IMR-90 (cell line): Measurements from ENCODE around the gene METRNL. TPM values are rescaled to one million over a fixed set of nuclear protein-coding genes. Genes with fewer than 3 reads are reported as not detected.
"Not testable (repeated sequence)": the region's sequence is repeated elsewhere in the genome, so short reads cannot be mapped to it uniquely, and the experiment has no call there.

Source experiments
- ATAC-seq: fragments of 200-7000 bp; cut with Tn5 transposase; 2 replicates; pipeline ENCODE4 v1.9.1; 2020; ENCODE audit warnings: low read depth, mild to moderate bottlenecking, moderate library complexity
- BruUV-seq: library from RNA; stranded (reverse); fragments of 400-500 nt; replicated peaks from 2 replicates; lab custom pipeline; 2021; lab: Mats Ljungman, UMichigan
- CTCF ChIA-PET: fragments of 300-600 bp; formaldehyde crosslinking; extraction: SDS; loops from one replicate; lab custom pipeline; 2021; ENCODE audit warnings: antibody characterized with exemption; lab: Yijun Ruan, JAX
- POLR2A ChIA-PET: fragments of 300-600 bp; sonication (Branson Sonifier 250); formaldehyde crosslinking; loops from one replicate; lab custom pipeline; 2022; ENCODE audit warnings: antibody characterized with exemption; ENCODE audit not compliant: unreplicated experiment; lab: Charles Lee
- DNase-seq: peaks from one replicate; pipeline ENCODE4 v3.0.0; 2013
- H2AFZ ChIP-seq: replicated peaks from 2 replicates; pipeline ENCODE3; 2013; ENCODE audit warnings: low read length, mild to moderate bottlenecking; ENCODE audit not compliant: poor library complexity
- H2AK5ac ChIP-seq: 2 replicates; pipeline ENCODE4 v1.6.1; 2013; ENCODE audit warnings: low read depth, low read length, inconsistent platforms
- H2AK9ac ChIP-seq: replicated peaks from 2 replicates; pipeline ENCODE3; 2013; ENCODE audit warnings: mild to moderate bottlenecking, low read depth, low read length, moderate library complexity; ENCODE audit not compliant: poor library complexity
- H2BK120ac ChIP-seq: 2 replicates; pipeline ENCODE4 v1.6.1; 2013; ENCODE audit warnings: low read depth, low read length, inconsistent platforms
- H2BK15ac ChIP-seq: 3 replicates; pipeline ENCODE4 v1.6.1; 2013; ENCODE audit warnings: low read depth, low read length, inconsistent platforms
- H2BK20ac ChIP-seq: 2 replicates; pipeline ENCODE4 v1.6.1; 2013; ENCODE audit warnings: low read depth, mild to moderate bottlenecking, inconsistent platforms, low read length, moderate library complexity
- H2BK5ac ChIP-seq: 2 replicates; pipeline ENCODE4 v1.6.1; 2013; ENCODE audit warnings: mild to moderate bottlenecking, low read depth, low read length, inconsistent platforms; ENCODE audit not compliant: poor library complexity, severe bottlenecking
- H3K14ac ChIP-seq: replicated peaks from 2 replicates; pipeline ENCODE4 v1.6.1; 2013; ENCODE audit warnings: low read depth, low read length, inconsistent platforms
- H3K18ac ChIP-seq: 2 replicates; pipeline ENCODE4 v1.6.1; 2013; ENCODE audit warnings: low read depth, low read length, control low read depth
- H3K23ac ChIP-seq: 2 replicates; pipeline ENCODE4 v1.6.1; 2013; ENCODE audit warnings: low read depth, low read length, inconsistent platforms
- H3K27ac ChIP-seq: 2 replicates; pipeline ENCODE4 v1.5.1; 2013; ENCODE audit warnings: mild to moderate bottlenecking, control low read depth, low read length; ENCODE audit not compliant: insufficient read depth
- H3K27me3 ChIP-seq: 2 replicates; pipeline ENCODE4 v1.6.1; 2013; ENCODE audit warnings: low read length; ENCODE audit not compliant: control insufficient read depth, insufficient read depth
- H3K36me3 ChIP-seq: 2 replicates; pipeline ENCODE4 v1.6.1; 2013; ENCODE audit warnings: low read length, mixed read lengths; ENCODE audit not compliant: control insufficient read depth, insufficient read depth
- H3K4ac ChIP-seq: 2 replicates; pipeline ENCODE4 v1.6.1; 2013; ENCODE audit warnings: low read depth, low read length, inconsistent platforms
- H3K4me1 ChIP-seq: 2 replicates; pipeline ENCODE4 v1.6.1; 2013; ENCODE audit warnings: low read length, mixed read lengths; ENCODE audit not compliant: control insufficient read depth, insufficient read depth
- H3K4me2 ChIP-seq: 2 replicates; pipeline ENCODE4 v1.6.1; 2013; ENCODE audit warnings: low read depth, mild to moderate bottlenecking, control low read depth, low read length, moderate library complexity
- H3K4me3 ChIP-seq: 2 replicates; pipeline ENCODE4 v1.5.1; 2013; ENCODE audit warnings: low read depth, mild to moderate bottlenecking, control low read depth, low read length, moderate library complexity; ENCODE audit not compliant: insufficient read depth
- H3K56ac ChIP-seq: 2 replicates; pipeline ENCODE4 v1.6.1; 2013; ENCODE audit warnings: low read length, inconsistent platforms; ENCODE audit not compliant: insufficient read depth; ENCODE audit errors: extremely low read depth
- H3K79me1 ChIP-seq, 2 experiments: 2 replicates each; pipeline ENCODE4 v1.6.1; 2013; ENCODE audit warnings: low read length in 2 of 2, inconsistent platforms in 1 of 2, low read depth in 1 of 2
- H3K9ac ChIP-seq: 2 replicates; pipeline ENCODE4 v1.6.1; 2013; ENCODE audit warnings: low read depth, low read length, control low read depth
- H3K9me1 ChIP-seq: 2 replicates; pipeline ENCODE4 v1.6.1; 2013; ENCODE audit warnings: low read length, inconsistent platforms; ENCODE audit not compliant: insufficient read depth
- H3K9me3 ChIP-seq: 2 replicates; pipeline ENCODE4 v1.6.1; 2013; ENCODE audit warnings: low read length; ENCODE audit not compliant: control insufficient read depth, insufficient read depth
- H4K20me1 ChIP-seq: 2 replicates; pipeline ENCODE4 v1.6.1; 2013; ENCODE audit warnings: low read length, inconsistent platforms; ENCODE audit not compliant: insufficient read depth
- H4K5ac ChIP-seq: 2 replicates; pipeline ENCODE4 v1.6.1; 2013; ENCODE audit warnings: mild to moderate bottlenecking, low read depth, low read length, control low read depth
- H4K8ac ChIP-seq, 2 experiments: 2 replicates each; pipeline ENCODE4 v1.6.1; 2013; ENCODE audit warnings: low read depth in 2 of 2, low read length in 2 of 2, control low read depth in 1 of 2, inconsistent platforms in 1 of 2
- H4K91ac ChIP-seq: 2 replicates; pipeline ENCODE4 v1.6.1; 2013; ENCODE audit warnings: low read depth, low read length, inconsistent platforms; ENCODE audit not compliant: insufficient read depth
- MXI1 ChIP-seq: IDR thresholded peaks from 2 replicates; pipeline ENCODE4 v1.6.1; 2012; ENCODE audit warnings: low read depth, mild to moderate bottlenecking, low read length, moderate library complexity, borderline replicate concordance
- WGBS, 2 experiments: methylation state at CpG; one replicate each; pipeline versions ENCODE4 v1.1.5 to v1.1.7; 2013; ENCODE audit warnings: missing lambda C conversion rate in 2 of 2; ENCODE audit not compliant: insufficient read length in 1 of 2; ENCODE audit errors: extremely low coverage in 2 of 2; 5-methylcytosine and 5-hydroxymethylcytosine counted together
- dilution Hi-C: fragments of 300-500 bp; cut with HindIII; formaldehyde crosslinking; loops from one replicate; pipeline ENCODE4 v1.14.3; 2018; ENCODE audit warnings: low sequenced_read_pairs; ENCODE audit not compliant: unreplicated experiment
- in situ Hi-C: fragments of 300-500 bp; cut with MboI; formaldehyde crosslinking; loops from 3 replicates; pipeline ENCODE4 v1.14.3; 2019; ENCODE audit warnings: low sequenced_read_pairs, inconsistent platforms, mixed read lengths
- intact Hi-C: fragments of 100-400 bp; cut with micrococcal nuclease; formaldehyde crosslinking; loops from 2 replicates; pipeline ENCODE4 v1.10.0; 2022
- polyA plus RNA-seq, 3 experiments: library from polyadenylated mRNA; depleted of rRNA; stranded (reverse); fragments of >200 nt; gene quantifications; 2 replicates each; pipeline ENCODE4 v1.2.3, GENCODE V29; 2012; ENCODE audit warnings: low replicate concordance in 1 of 3
- total RNA-seq: library from RNA; depleted of rRNA; stranded (reverse); fragments of >200 nt; gene quantifications from 2 replicates; pipeline ENCODE4 v1.2.3, GENCODE V29; 2012

Gene METRNL
- total and polyA plus RNA-seq, 2 of the 4 experiments (the other 2 are of a cell fraction), result 17.9 to 48.2 TPM

DNA sequence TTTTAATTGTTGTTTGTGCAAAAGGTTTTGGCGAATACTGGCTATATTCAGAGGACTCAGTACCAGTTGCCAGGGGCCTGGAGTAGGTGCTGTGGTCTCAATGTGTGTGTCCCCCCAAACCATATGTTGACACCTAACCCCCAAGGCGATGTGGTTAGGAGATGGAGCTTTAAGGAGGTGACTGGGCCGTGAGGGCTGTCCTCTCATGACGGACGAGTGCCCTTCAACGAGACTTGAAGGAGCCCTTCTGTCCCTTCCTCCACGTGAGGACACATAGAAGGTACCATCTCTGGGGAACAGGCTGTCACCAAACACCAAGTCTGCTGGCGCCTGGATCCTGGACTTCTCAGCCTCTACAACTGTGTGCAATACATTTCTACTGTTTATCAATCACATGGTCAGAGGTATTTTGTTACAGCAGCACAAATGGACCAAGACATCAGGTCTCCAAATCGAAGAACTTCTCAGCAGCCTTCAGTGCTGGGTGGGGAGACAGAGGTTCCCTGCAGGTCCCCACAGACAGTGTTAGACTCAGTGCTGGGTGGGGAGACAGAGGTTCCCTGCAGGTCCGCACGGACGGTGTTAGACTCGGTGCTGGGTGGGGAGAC, 24.8 kb upstream of the METRNL start (continued):
- TF ChIP-seq MXI1, result no peak

DNA sequence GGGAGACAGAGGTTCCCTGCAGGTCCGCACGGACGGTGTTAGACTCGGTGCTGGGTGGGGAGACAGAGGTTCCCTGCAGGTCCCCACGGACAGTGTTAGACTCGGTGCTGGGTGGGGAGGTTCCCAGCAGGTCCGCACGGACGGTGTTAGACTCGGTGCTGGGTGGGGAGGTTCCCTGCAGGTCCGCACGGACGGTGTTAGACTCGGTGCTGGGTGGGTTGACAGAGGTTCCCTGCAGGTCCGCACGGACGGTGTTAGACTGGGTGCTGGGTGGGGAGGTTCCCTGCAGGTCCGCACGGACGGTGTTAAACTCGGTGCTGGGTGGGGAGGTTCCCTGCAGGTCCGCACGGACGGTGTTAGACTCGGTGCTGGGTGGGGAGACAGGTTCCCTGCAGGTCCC, 24.2 kb upstream of the METRNL start:
- POLR2A ChIA-PET, H3K36me3 ChIP-seq, H3K9me3 ChIP-seq, H2AFZ ChIP-seq, in situ Hi-C loops, H4K20me1 ChIP-seq, H3K14ac ChIP-seq, H2BK5ac ChIP-seq, H3K4ac ChIP-seq, intact Hi-C loops, H3K56ac ChIP-seq, H2BK15ac ChIP-seq, DNase-seq, H2AK9ac ChIP-seq, H2AK5ac ChIP-seq, H4K8ac ChIP-seq, H3K23ac ChIP-seq, H3K18ac ChIP-seq, dilution Hi-C loops, H3K27me3 ChIP-seq, H3K27ac ChIP-seq, ATAC-seq, CTCF ChIA-PET, H4K91ac ChIP-seq, H3K4me2 ChIP-seq, H2BK120ac ChIP-seq, H3K4me3 ChIP-seq, H2BK20ac ChIP-seq, BruUV-seq, H4K5ac ChIP-seq, H3K9ac ChIP-seq: not testable (repeated sequence)
- Histone ChIP-seq H3K9me1 (peaks cover 18% of the 10 kb centered on the region), H3K4me1 (peaks cover 20% of the 10 kb centered on the region), H3K79me1 (peaks cover 6 to 16% of the 10 kb centered on the region in 2 experiments)
- WGBS, 2 experiments, result no CpG with 5 or more reads among the region's 25 CpGs
